A673 (cell line): ENCODE results near the gene MDGA2.

Source experiments
- CTCF ChIP-seq: fragments of 300-800, 200-600 bp; sonication (generic); conservative IDR thresholded peaks from 2 replicates; pipeline ENCODE4 v1.5.1; 2017; ENCODE audit warnings: low read depth, mild to moderate bottlenecking, antibody characterized with exemption, low read length, moderate library complexity, mixed read lengths
- EZH2 ChIP-seq: fragments of 200-600 bp; sonication (generic); IDR thresholded peaks from 2 replicates; pipeline ENCODE4 v1.6.1; 2017; ENCODE audit warnings: borderline replicate concordance, low read depth, mild to moderate bottlenecking, mixed read lengths, antibody characterized with exemption, low read length; ENCODE audit not compliant: poor library complexity, severe bottlenecking

GRCh38 chr14:47223656-47224055, 451.7 kb downstream of the MDGA2 start:
- TF ChIP-seq CTCF (no peak), EZH2 (no peak)
